SU-DHL-6 (cell line): ENCODE measurements around the gene SNX22.

Experiments used
- H2AFZ ChIP-seq: fragments of 200-600 bp; sonication (generic); 2 replicates; pipeline ENCODE4 v1.6.1; 2014; ENCODE audit warnings: low read depth, mild to moderate bottlenecking, moderate library complexity, mixed read lengths, antibody characterized with exemption, low read length; ENCODE audit not compliant: severe bottlenecking
- H3F3A ChIP-seq: fragments of 200-600 bp; shearing (Covaris generic); 2 replicates; pipeline ENCODE4 v1.6.0; 2016; ENCODE audit warnings: antibody characterized with exemption, mild to moderate bottlenecking; ENCODE audit not compliant: insufficient read depth
- H3K27ac ChIP-seq: fragments of 200-600 bp; sonication (generic); 2 replicates; pipeline ENCODE4 v1.5.1; 2016; ENCODE audit warnings: low read depth, mild to moderate bottlenecking, low read length, moderate library complexity, mixed read lengths
- H3K27me3 ChIP-seq: fragments of 200-600 bp; sonication (generic), shearing (Covaris generic); 2 replicates; pipeline ENCODE4 v1.6.0; 2014; ENCODE audit warnings: mild to moderate bottlenecking, low read length
- H3K36me3 ChIP-seq: fragments of 200-600 bp; sonication (generic); 2 replicates; pipeline ENCODE4 v1.6.1; 2014; ENCODE audit warnings: mild to moderate bottlenecking, low read length, mixed read lengths
- H3K4me2 ChIP-seq: fragments of 300-600, 200-600 bp; shearing (Covaris generic), sonication (generic); 2 replicates; pipeline ENCODE4 v1.6.0; 2014; ENCODE audit warnings: low read length, low read depth, mild to moderate bottlenecking; ENCODE audit not compliant: poor library complexity, severe bottlenecking
- H3K4me3 ChIP-seq: fragments of 200-600 bp; sonication (generic); 2 replicates; pipeline ENCODE4 v1.5.1; 2014; ENCODE audit warnings: antibody characterized with exemption, low read length, mild to moderate bottlenecking, mixed read lengths; ENCODE audit not compliant: insufficient read depth, poor library complexity, severe bottlenecking
- H3K79me2 ChIP-seq: fragments of 200-600 bp; sonication (generic); 2 replicates; pipeline ENCODE4 v1.6.1; 2014; ENCODE audit warnings: mild to moderate bottlenecking, low read length, moderate library complexity; ENCODE audit not compliant: insufficient read depth
- H3K9ac ChIP-seq: fragments of 200-600 bp; sonication (generic); 2 replicates; pipeline ENCODE4 v1.7.0; 2014; ENCODE audit warnings: mild to moderate bottlenecking, low read length
- H3K9me2 ChIP-seq: fragments of 200-600 bp; sonication (generic); replicated peaks from 2 replicates; pipeline ENCODE4 v1.6.1; 2014; ENCODE audit warnings: low read length; ENCODE audit not compliant: insufficient read depth
- H3K9me3 ChIP-seq: fragments of 200-600 bp; sonication (generic); 2 replicates; pipeline ENCODE4 v1.6.1; 2014; ENCODE audit warnings: low read length, mixed read lengths; ENCODE audit not compliant: insufficient read depth
- H4K20me1 ChIP-seq: fragments of 200-600 bp; sonication (generic); 2 replicates; pipeline ENCODE4 v1.6.1; 2014; ENCODE audit warnings: low read depth, mild to moderate bottlenecking, antibody characterized with exemption, low read length, moderate library complexity, mixed read lengths
- EZH2phosphoT487 ChIP-seq: fragments of 200-600 bp; sonication (generic), shearing (Covaris generic); conservative IDR thresholded peaks from 2 replicates; pipeline ENCODE4 v1.6.1; 2018; ENCODE audit warnings: mild to moderate bottlenecking, antibody characterized with exemption, low read length, moderate library complexity, mixed read lengths
- TF ChIP-seq, protein P1 (sequence below): fragments of 200-600 bp; sonication (generic); IDR thresholded peaks from one replicate; pipeline ENCODE4 v1.5.1; 2017; ENCODE audit warnings: antibody characterized with exemption, mild to moderate bottlenecking, low read length, moderate library complexity; ENCODE audit not compliant: insufficient read depth, poor library complexity, severe bottlenecking

The SNX22 gene

DNA sequence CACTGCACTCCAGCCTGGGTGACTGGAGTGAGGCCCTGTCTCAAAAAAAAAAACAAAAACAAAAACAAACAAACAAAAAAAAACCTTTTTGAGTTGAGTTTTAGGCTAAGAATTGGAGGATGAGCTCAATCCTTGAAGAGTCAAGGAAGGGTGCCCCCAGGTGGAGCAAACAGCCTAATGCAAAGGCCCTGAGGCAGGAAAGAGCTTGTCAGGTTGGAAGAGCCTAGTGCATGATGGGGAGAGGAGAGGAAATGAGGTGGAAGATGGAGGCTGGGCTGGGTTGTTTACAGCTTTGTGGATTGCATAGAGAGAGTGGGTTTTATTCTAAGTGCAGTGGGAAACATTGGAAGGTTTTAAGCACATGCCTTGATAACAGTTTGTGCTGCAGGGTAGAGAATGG is 2.1 kb upstream of the SNX22 start:
- Histone ChIP-seq H3K36me3 (no peaks in the 10 kb centered on the region), H3K27ac (no peak overlapping the region), H3K9me3 (no peaks in the 10 kb centered on the region), H3K79me2 (no peaks in the 10 kb centered on the region), H3K27me3 (no peaks in the 10 kb centered on the region), H3K4me3 (no peak overlapping the region), H3K4me2 (no peak overlapping the region), H2AFZ (no peak overlapping the region), H4K20me1 (no peaks in the 10 kb centered on the region), H3K9me2 (no peaks in the 10 kb centered on the region), H3K9ac (no peak overlapping the region), H3F3A (peaks cover 27% of the 10 kb centered on the region)
- TF ChIP-seq, protein P1, sequence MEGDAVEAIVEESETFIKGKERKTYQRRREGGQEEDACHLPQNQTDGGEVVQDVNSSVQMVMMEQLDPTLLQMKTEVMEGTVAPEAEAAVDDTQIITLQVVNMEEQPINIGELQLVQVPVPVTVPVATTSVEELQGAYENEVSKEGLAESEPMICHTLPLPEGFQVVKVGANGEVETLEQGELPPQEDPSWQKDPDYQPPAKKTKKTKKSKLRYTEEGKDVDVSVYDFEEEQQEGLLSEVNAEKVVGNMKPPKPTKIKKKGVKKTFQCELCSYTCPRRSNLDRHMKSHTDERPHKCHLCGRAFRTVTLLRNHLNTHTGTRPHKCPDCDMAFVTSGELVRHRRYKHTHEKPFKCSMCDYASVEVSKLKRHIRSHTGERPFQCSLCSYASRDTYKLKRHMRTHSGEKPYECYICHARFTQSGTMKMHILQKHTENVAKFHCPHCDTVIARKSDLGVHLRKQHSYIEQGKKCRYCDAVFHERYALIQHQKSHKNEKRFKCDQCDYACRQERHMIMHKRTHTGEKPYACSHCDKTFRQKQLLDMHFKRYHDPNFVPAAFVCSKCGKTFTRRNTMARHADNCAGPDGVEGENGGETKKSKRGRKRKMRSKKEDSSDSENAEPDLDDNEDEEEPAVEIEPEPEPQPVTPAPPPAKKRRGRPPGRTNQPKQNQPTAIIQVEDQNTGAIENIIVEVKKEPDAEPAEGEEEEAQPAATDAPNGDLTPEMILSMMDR = peak; percentile 19
- TF ChIP-seq EZH2phosphoT487 = no peak

DNA sequence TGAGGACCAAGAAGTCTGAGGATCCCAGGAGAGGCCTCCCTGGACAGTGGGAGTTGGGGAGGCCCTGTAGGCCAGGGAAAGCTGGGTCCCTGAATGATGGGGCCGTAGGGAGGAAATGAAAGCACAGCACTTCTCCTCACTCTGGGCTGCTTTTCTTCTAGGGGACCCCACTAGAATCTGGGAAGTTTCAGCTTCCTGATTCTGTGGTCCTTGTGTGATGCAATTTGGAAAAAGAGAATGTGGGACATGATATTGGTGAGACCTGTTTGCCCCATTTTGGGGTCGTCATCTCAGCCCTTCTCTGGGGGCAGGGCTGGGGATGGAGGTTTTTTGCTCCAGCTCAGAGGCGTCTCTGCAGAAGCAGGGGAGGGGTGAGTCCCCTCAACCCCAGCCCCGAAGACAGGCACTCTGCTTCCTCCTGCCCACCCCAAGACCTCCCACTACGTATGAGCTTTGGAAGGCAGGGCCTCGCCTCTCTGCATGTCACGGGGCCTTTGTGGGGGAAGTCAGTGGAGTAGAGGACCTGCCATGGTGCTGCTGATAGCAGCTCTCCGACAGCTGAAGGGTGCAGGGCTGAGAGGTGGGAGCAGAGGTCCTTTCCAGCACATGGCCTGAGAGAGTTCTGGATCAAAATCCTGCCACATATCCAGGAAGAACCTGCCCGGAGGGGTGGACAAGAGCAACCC is 1.5 kb upstream of the SNX22 start:
- no peak overlapping the region for H3K4me2 ChIP-seq
- no peak overlapping the region for H3K9ac ChIP-seq

DNA sequence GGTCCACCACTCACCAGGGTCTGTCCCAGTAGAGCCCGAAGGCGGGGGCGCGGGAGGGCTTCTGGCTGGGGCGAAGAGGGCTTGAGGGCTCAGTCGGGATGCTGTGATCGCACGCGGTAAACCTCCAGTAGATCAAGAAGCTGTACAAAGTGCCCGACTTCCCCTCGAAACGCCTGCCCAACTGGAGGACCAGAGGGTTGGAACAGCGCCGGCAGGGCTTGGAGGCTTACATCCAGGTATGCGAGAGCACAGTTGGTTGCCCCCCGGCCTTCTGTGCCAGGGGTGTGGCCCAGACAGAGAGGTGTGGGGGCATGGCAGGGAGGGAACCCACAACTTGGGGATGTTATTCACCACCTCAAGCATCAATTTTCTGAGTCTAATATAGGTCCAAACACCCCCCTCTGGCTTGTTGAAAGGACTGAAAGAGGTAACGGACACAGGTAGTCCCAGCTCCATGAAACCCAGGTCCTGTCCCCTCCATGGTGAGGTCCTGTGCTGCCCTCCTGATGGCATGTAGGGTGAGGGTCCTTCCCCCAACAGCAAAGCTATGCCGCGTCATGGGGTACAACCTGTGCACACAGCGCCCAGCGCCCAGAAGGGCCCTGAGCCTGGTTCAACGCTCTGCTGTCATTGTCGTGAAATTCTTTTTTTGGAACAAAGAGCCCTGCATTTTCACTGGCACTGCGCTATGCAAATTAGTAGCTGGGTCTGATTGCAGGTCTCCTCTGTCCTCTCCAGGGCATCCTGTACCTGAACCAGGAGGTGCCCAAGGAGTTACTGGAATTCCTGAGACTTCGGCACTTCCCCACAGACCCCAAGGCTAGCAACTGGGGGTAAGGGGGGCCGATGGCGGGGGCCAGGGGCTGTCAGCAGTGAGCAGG is 1.2 kb downstream of the SNX22 start:
- TF ChIP-seq, protein P1 = no peak
- no peak for TF ChIP-seq EZH2phosphoT487
- peaks cover 52% of the 10 kb centered on the region for H3F3A ChIP-seq
- peak overlapping the region; percentile 95 for H3K27ac ChIP-seq

More for the DNA sequence above, 1.5 kb upstream of the SNX22 start:
- H3K4me3 ChIP-seq = no peak overlapping the region
- H3K9me3 ChIP-seq = no peaks in the 10 kb centered on the region
- no peaks in the 10 kb centered on the region for H3K27me3 ChIP-seq
- TF ChIP-seq EZH2phosphoT487 = no peak
- TF ChIP-seq, protein P1 = no peak
- H3K79me2 ChIP-seq = no peaks in the 10 kb centered on the region
- H3K36me3 ChIP-seq = no peaks in the 10 kb centered on the region
- H3F3A ChIP-seq = peaks cover 29% of the 10 kb centered on the region
- no peak overlapping the region for H2AFZ ChIP-seq
- H3K9me2 ChIP-seq = no peaks in the 10 kb centered on the region
- no peaks in the 10 kb centered on the region for H4K20me1 ChIP-seq
- H3K27ac ChIP-seq = no peak overlapping the region

More for the DNA sequence above, 1.2 kb downstream of the SNX22 start:
- Histone ChIP-seq H3K4me3 (peak overlapping the region; percentile 67), H3K27me3 (no peaks in the 10 kb centered on the region), H3K79me2 (no peaks in the 10 kb centered on the region), H3K9me3 (no peaks in the 10 kb centered on the region), H3K9me2 (no peaks in the 10 kb centered on the region), H3K4me2 (peak overlapping the region; percentile 86), H4K20me1 (no peaks in the 10 kb centered on the region; the same call in 1 of the 2 replicates), H3K36me3 (no peaks in the 10 kb centered on the region), H3K9ac (peak overlapping the region; percentile 83), H2AFZ (peak overlapping the region; percentile 11)
